Parathyroid adenoma (tissue), 2 donors: Measurements from ENCODE around the gene SLA2.

Source experiments
- H2AFZ ChIP-seq: fragments of 300-600 bp; sonication (generic); one replicate; pipeline ENCODE4 v1.7.0; 2017; ENCODE audit warnings: antibody characterized with exemption, mild to moderate bottlenecking
- H3K27ac ChIP-seq: fragments of 300-600 bp; sonication (generic); one replicate; pipeline ENCODE4 v1.7.0; 2017
- H3K27me3 ChIP-seq: fragments of 300-600 bp; sonication (generic); one replicate; pipeline ENCODE4 v1.7.0; 2017; ENCODE audit warnings: low read length; ENCODE audit not compliant: control insufficient read depth, insufficient read depth
- H3K36me3 ChIP-seq: fragments of 300-600 bp; sonication (generic); one replicate; pipeline ENCODE4 v1.7.0; 2017; ENCODE audit warnings: low read length; ENCODE audit not compliant: control insufficient read depth, insufficient read depth
- H3K4me1 ChIP-seq: fragments of 300-600 bp; sonication (generic); one replicate; pipeline ENCODE4 v1.7.0; 2017; ENCODE audit warnings: control low read depth
- H3K4me2 ChIP-seq: fragments of 300-600 bp; sonication (generic); one replicate; pipeline ENCODE4 v1.7.0; 2017; ENCODE audit warnings: low read length
- H3K4me3 ChIP-seq: fragments of 300-600 bp; sonication (generic); one replicate; pipeline ENCODE4 v1.7.0; 2017; ENCODE audit warnings: low read depth, low read length
- H3K79me2 ChIP-seq: fragments of 300-600 bp; sonication (generic); one replicate; pipeline ENCODE4 v1.7.0; 2017; ENCODE audit warnings: control low read depth
- H3K9ac ChIP-seq: fragments of 300-600 bp; sonication (generic); one replicate; pipeline ENCODE4 v1.7.0; 2017; ENCODE audit warnings: mild to moderate bottlenecking
- H3K9me3 ChIP-seq: fragments of 300-600 bp; sonication (generic); one replicate; pipeline ENCODE4 v1.7.0; 2017; ENCODE audit warnings: low read length; ENCODE audit not compliant: control insufficient read depth
- TF ChIP-seq, protein P1 (sequence below): fragments of 300-600 bp; sonication (generic); IDR thresholded peaks from one replicate; pipeline ENCODE4 v1.7.0; 2017; ENCODE audit warnings: antibody characterized with exemption, mild to moderate bottlenecking
- donor health status: primary hyperparathyroidism.

SLA2 gene

DNA sequence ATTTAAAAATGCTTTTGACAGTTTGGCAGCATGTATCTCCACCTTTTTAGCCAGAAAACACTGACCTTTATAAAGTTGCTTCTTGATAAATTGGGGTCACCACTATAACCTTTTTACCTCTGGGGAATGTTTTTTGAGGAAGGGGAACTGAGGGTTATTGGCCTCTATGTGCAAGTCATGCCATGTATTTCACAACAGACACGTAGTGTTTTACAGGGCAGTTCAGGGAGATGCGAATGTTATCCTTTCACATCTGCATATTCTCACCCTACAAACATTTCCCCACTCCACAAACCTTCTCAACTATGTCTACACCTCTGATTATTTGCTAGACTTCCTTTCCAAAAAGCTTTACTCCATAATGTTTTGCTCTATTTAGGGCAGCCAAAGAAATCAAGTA lies 17.0 kb upstream of the SLA2 start:
- Histone ChIP-seq H3K27me3 (no peaks in the 10 kb centered on the region), H3K4me2 (no peak overlapping the region), H3K9me3 (no peaks in the 10 kb centered on the region), H3K4me1 (no peaks in the 10 kb centered on the region), H2AFZ (no peak overlapping the region), H3K79me2 (no peaks in the 10 kb centered on the region), H3K9ac (no peak overlapping the region), H3K27ac (no peak overlapping the region), H3K4me3 (no peak overlapping the region), H3K36me3 (no peaks in the 10 kb centered on the region)
- TF ChIP-seq, protein P1, sequence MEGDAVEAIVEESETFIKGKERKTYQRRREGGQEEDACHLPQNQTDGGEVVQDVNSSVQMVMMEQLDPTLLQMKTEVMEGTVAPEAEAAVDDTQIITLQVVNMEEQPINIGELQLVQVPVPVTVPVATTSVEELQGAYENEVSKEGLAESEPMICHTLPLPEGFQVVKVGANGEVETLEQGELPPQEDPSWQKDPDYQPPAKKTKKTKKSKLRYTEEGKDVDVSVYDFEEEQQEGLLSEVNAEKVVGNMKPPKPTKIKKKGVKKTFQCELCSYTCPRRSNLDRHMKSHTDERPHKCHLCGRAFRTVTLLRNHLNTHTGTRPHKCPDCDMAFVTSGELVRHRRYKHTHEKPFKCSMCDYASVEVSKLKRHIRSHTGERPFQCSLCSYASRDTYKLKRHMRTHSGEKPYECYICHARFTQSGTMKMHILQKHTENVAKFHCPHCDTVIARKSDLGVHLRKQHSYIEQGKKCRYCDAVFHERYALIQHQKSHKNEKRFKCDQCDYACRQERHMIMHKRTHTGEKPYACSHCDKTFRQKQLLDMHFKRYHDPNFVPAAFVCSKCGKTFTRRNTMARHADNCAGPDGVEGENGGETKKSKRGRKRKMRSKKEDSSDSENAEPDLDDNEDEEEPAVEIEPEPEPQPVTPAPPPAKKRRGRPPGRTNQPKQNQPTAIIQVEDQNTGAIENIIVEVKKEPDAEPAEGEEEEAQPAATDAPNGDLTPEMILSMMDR: no peak

DNA sequence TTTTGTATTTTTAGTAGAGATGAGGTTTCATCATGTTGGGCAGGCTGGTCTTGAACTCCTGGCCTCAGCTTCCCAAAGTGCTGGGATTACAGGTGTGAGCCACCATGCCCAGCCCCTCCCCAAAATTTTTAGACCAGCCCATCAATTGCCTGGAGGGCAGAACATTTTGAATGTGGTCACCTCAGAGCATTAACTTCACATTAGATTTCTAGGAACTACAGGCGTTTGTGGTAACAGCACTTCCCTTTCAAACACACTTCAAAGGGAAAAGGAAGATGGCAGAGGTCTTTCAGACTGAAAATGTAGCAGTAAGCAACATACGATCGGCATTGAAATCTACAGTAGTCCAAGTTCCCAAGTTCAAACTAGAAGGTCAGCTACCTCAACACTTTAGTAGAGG lies 12.3 kb upstream of the SLA2 start:
- Histone ChIP-seq H3K79me2 (no peaks in the 10 kb centered on the region), H3K9ac (no peak overlapping the region), H3K27ac (no peak overlapping the region), H2AFZ (no peak overlapping the region), H3K36me3 (no peaks in the 10 kb centered on the region), H3K9me3 (no peaks in the 10 kb centered on the region), H3K4me3 (no peak overlapping the region), H3K4me1 (no peaks in the 10 kb centered on the region), H3K4me2 (no peak overlapping the region), H3K27me3 (no peaks in the 10 kb centered on the region)
- TF ChIP-seq, protein P1: no peak

DNA sequence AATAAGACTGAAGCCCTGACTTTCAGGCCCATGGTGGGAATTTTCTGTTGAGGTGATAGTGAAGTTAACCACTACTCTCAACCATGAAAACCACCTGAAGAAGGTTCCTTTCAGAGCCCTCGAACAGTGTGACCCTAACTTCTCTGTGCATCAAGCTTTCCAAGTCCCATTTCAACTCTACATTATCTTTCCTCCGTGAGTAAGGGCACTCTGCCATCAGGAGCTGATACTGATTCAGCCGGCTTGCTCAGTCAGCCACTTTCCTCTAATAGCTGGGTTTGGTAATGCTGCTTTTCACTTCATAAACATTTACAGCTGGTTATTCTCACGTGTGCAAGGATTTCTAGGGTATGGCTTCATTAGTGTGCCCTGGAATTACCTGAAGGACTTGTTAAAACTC lies 10.7 kb upstream of the SLA2 start:
- Histone ChIP-seq H3K27ac (no peak overlapping the region), H3K36me3 (no peaks in the 10 kb centered on the region), H3K9me3 (no peaks in the 10 kb centered on the region), H3K4me3 (no peak overlapping the region), H3K9ac (no peak overlapping the region), H2AFZ (no peak overlapping the region), H3K4me2 (no peak overlapping the region), H3K4me1 (no peaks in the 10 kb centered on the region), H3K79me2 (no peaks in the 10 kb centered on the region), H3K27me3 (no peaks in the 10 kb centered on the region)
- TF ChIP-seq, protein P1: no peak

DNA sequence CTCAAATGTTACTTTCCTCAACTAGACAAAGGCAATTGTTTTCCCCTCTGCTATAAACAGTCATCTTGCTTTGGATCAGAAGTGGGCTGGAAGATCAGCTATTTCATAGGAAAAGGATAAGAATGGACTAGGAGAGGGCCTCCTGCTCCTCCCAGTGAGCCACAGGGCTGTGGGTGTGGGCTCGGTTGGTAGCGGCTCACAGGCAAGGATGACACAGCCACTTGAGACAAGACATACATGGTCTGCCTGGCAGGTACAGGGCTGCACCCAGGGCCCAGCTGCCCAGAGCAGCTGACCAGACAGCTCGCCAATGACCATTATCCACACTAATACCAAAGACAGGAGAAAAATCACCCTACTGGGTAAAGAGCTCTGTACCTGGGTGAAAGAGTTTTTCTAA lies 9.0 kb upstream of the SLA2 start:
- Histone ChIP-seq H3K79me2 (no peaks in the 10 kb centered on the region), H3K4me2 (no peak overlapping the region), H2AFZ (no peak overlapping the region), H3K27ac (no peak overlapping the region), H3K4me1 (no peaks in the 10 kb centered on the region), H3K9ac (no peak overlapping the region), H3K27me3 (no peaks in the 10 kb centered on the region), H3K4me3 (no peak overlapping the region), H3K9me3 (no peaks in the 10 kb centered on the region), H3K36me3 (no peaks in the 10 kb centered on the region)
- TF ChIP-seq, protein P1: no peak

DNA sequence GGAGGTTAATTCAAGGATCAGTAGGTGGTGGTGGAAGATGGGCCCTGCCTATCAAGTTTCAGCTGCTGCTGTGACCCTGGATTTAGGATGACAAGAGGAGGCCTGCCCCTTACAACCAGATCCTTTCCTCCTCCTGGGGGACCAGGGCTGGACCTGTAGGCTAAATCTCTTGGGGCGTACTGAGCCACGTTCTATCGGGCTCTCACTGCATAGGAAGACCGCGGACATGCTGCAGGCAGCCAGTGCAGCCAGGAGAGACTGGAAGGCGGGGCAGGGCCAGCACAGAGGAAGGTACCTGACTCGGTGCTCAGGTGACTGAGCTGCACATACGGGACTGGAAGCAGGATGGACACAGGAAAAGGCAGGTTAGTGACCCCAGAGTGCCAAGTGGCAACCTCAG lies 8.5 kb upstream of the SLA2 start:
- H3K79me2 ChIP-seq: no peaks in the 10 kb centered on the region
- no peak overlapping the region for H2AFZ ChIP-seq
- no peaks in the 10 kb centered on the region for H3K4me1 ChIP-seq
- no peak overlapping the region for H3K4me2 ChIP-seq
- H3K9me3 ChIP-seq: no peaks in the 10 kb centered on the region
- no peak overlapping the region for H3K27ac ChIP-seq
- TF ChIP-seq, protein P1: no peak
- no peaks in the 10 kb centered on the region for H3K36me3 ChIP-seq
- H3K4me3 ChIP-seq: no peak overlapping the region
- no peak overlapping the region for H3K9ac ChIP-seq
- no peaks in the 10 kb centered on the region for H3K27me3 ChIP-seq
